Neural cell (in vitro differentiated cells): ENCODE measurements around the gene COL24A1.

ENCODE experiments used
- EP300 ChIP-seq: fragments of 450-650 bp; conservative IDR thresholded peaks from 2 replicates; pipeline ENCODE4 v1.6.1; 2014; ENCODE audit warnings: antibody characterized with exemption, mild to moderate bottlenecking, moderate library complexity; ENCODE audit not compliant: poor library complexity, severe bottlenecking
- EZH2 ChIP-seq: fragments of 200-600, 300-800 bp; shearing (Covaris generic), sonication (generic); IDR thresholded peaks from 2 replicates; pipeline ENCODE4 v1.6.1; 2014; ENCODE audit warnings: antibody characterized with exemption, low read length, borderline replicate concordance, mild to moderate bottlenecking; ENCODE audit not compliant: insufficient read depth, poor library complexity, severe bottlenecking
- POLR2AphosphoS5 ChIP-seq: IDR thresholded peaks from 2 replicates; pipeline ENCODE4 v1.6.1; 2012
- RAD21 ChIP-seq: fragments of 450-650 bp; conservative IDR thresholded peaks from 2 replicates; pipeline ENCODE4 v1.6.1; 2014; ENCODE audit warnings: antibody characterized with exemption, mild to moderate bottlenecking, moderate library complexity
- TAF1 ChIP-seq: IDR thresholded peaks from 2 replicates; pipeline ENCODE4 v1.6.1; 2012; ENCODE audit warnings: low read depth
- TF ChIP-seq, protein P1 (sequence below): fragments of 450-650 bp; IDR thresholded peaks from 2 replicates; pipeline ENCODE4 v1.5.1; 2014; ENCODE audit warnings: antibody characterized with exemption, mild to moderate bottlenecking, moderate library complexity; ENCODE audit not compliant: poor library complexity, severe bottlenecking
- TF ChIP-seq, protein P2 (sequence below): IDR thresholded peaks from 2 replicates; pipeline ENCODE4 v1.6.1; 2012; ENCODE audit warnings: borderline replicate concordance

DNA sequence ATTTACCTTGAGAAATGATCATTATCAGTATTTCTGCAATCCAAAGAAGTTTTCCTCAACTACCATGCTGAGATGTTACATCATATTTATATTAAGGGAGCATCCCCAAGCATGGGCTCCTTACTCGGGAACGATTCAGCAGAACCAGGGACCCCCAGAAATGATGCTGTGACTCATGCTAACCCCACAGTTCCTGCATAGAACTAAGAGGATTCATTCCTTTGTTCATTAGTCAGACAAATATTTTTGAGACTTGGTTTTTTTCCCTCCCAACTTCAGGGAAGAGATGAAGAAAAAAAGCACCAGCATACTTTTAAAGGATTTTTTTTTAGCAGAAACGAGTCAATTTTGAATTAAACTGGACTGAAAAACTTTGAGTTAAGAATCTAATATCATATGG lies 49.2 kb upstream of the COL24A1 start:
- no peak for TF ChIP-seq EP300
- TF ChIP-seq, protein P1, sequence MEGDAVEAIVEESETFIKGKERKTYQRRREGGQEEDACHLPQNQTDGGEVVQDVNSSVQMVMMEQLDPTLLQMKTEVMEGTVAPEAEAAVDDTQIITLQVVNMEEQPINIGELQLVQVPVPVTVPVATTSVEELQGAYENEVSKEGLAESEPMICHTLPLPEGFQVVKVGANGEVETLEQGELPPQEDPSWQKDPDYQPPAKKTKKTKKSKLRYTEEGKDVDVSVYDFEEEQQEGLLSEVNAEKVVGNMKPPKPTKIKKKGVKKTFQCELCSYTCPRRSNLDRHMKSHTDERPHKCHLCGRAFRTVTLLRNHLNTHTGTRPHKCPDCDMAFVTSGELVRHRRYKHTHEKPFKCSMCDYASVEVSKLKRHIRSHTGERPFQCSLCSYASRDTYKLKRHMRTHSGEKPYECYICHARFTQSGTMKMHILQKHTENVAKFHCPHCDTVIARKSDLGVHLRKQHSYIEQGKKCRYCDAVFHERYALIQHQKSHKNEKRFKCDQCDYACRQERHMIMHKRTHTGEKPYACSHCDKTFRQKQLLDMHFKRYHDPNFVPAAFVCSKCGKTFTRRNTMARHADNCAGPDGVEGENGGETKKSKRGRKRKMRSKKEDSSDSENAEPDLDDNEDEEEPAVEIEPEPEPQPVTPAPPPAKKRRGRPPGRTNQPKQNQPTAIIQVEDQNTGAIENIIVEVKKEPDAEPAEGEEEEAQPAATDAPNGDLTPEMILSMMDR: no peak
- no peak for TF ChIP-seq EZH2
- TF ChIP-seq RAD21: no peak
- TF ChIP-seq, protein P2, sequence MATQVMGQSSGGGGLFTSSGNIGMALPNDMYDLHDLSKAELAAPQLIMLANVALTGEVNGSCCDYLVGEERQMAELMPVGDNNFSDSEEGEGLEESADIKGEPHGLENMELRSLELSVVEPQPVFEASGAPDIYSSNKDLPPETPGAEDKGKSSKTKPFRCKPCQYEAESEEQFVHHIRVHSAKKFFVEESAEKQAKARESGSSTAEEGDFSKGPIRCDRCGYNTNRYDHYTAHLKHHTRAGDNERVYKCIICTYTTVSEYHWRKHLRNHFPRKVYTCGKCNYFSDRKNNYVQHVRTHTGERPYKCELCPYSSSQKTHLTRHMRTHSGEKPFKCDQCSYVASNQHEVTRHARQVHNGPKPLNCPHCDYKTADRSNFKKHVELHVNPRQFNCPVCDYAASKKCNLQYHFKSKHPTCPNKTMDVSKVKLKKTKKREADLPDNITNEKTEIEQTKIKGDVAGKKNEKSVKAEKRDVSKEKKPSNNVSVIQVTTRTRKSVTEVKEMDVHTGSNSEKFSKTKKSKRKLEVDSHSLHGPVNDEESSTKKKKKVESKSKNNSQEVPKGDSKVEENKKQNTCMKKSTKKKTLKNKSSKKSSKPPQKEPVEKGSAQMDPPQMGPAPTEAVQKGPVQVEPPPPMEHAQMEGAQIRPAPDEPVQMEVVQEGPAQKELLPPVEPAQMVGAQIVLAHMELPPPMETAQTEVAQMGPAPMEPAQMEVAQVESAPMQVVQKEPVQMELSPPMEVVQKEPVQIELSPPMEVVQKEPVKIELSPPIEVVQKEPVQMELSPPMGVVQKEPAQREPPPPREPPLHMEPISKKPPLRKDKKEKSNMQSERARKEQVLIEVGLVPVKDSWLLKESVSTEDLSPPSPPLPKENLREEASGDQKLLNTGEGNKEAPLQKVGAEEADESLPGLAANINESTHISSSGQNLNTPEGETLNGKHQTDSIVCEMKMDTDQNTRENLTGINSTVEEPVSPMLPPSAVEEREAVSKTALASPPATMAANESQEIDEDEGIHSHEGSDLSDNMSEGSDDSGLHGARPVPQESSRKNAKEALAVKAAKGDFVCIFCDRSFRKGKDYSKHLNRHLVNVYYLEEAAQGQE: no peak
- no peak for TF ChIP-seq POLR2AphosphoS5
- no peak for TF ChIP-seq TAF1
